Measurements from ENCODE around the gene OTUB2.
A peak's percentile ranks its signal among the peaks of the same experiment; 100 is the strongest.

GRCh38 chr14:94011795-94012194 is 14.3 kb upstream of the OTUB2 start:
- TF ChIP-seq POLR2AphosphoS5 (IDR thresholded peaks at IDR 0.05; ENCODE audit: low read depth, low read length) (no peak), POLR2A (IDR thresholded peaks at IDR 0.05; ENCODE audit: low read depth, low read length) (no peak), TAF1 (IDR thresholded peaks at IDR 0.05; ENCODE audit: low read depth, low read length) (no peak), SPI1 (IDR thresholded peaks at IDR 0.05; ENCODE audit: low read depth, low read length) (peak; percentile 34; the same call in 1 of the 2 replicates), POU2F2 (IDR thresholded peaks at IDR 0.05; ENCODE audit: low read depth, low read length) (no peak), PAX5 (IDR thresholded peaks at IDR 0.05; ENCODE audit: insufficient read depth, low read length, severe bottlenecking) (no peak)
